Left forelimb (tissue), 1 donor: ENCODE results near the gene MYF6.
"Not testable (repeated sequence)": the region's sequence is repeated elsewhere in the genome, so short reads cannot be mapped to it uniquely, and the experiment has no call there.

Source experiments
- DNase-seq: peaks from one replicate; pipeline ENCODE4 v3.0.0-alpha.2; 2018; ENCODE audit warnings: low spot score

Gene MYF6

DNA sequence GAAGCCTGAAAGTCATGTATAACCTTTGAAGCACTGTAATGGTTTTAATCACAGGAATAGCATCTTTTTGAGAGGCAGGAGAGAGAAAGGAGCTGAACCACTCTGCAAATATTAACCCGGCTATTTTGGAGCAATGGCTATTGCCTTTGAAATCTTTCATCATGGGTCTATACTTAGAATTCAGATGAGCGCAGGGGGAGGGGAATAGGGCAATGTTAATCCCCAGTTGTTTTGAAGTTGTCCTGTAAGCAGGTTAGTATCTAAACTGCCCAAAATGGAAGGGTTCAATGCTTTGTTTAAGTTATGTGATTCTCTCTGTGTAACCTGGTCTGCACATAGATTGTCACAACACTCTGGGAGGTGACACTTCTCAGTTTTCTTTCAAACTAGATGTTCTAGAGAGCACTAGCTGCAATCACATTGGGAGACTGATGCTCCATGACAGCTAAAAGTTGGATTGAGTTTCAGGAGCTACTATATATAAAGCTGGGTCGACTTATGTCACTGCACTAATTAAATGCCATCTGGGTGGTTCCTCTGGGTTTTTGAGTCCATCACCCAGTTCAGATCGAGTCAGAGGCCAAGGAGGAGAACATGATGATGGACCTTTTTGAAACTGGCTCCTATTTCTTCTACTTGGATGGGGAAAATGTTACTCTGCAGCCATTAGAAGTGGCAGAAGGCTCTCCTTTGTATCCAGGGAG is at the start of gene MYF6:
Gene MYF6 (plus strand): TSS at position 509 of the 704 bp plus-strand sequence. CDS start 86 bp downstream, at position 595.
- no peak for DNase-seq

DNA sequence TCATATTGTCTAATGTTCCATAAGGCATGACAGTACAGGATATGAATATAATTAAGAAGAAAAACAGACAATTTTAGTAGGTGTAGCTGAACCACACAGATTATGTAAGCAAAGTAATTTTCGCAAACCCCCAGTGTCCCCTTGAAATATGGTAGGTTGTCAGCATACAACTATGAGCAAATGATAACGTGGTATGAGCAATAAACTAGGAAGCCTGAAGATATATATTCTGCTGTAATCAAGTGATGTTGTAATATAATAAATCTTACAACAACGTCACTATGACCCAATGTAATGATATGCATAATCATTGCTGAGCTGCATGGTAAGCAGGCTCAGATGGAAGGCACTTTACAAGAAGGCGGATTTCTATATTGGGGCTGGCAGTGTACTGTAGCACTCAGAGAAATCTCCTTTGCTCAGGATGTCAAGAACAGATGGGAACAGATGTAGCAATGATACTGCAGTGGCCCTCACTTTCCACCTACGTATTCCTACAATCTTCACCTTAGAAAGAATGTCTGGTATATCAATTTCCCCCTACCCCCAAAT is 47.8 kb upstream of the MYF6 start:
- DNase-seq = no peak

DNA sequence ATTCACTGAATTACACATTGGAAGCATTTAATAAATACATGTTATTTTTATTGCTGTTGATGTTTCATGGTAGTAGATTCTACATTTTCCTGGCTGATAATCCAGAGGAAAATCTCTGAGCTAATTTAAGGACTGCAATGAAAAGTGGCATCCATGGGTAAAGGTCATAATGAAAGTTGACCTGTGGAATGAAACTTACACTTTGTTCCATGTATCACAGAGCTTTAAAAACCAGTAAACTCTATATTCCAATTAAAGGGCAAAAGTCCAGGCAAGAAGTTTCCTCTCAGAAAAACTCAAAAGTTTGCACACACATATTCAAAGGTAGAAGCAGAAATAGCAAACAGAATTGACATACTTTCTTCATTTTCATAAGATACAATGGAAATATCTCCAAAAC is 44.8 kb upstream of the MYF6 start:
- DNase-seq = no peak

DNA sequence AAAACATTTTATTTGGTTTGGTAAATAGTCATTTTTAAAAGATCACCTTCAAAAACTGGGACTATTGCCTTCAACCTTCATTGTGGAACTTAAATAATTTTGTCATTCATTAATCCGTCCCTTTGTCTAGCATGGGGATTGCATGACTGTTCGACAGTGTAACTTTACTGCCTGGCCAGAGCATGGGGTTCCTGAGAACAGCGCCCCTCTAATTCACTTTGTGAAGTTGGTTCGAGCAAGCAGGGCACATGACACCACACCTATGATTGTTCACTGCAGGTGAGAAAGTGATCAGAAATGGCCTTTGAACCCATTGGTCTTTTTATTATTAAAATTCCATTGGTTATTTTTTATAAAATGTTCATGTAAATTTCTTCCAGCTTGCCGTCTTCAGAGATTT is 37.2 kb upstream of the MYF6 start:
- no peak for DNase-seq

DNA sequence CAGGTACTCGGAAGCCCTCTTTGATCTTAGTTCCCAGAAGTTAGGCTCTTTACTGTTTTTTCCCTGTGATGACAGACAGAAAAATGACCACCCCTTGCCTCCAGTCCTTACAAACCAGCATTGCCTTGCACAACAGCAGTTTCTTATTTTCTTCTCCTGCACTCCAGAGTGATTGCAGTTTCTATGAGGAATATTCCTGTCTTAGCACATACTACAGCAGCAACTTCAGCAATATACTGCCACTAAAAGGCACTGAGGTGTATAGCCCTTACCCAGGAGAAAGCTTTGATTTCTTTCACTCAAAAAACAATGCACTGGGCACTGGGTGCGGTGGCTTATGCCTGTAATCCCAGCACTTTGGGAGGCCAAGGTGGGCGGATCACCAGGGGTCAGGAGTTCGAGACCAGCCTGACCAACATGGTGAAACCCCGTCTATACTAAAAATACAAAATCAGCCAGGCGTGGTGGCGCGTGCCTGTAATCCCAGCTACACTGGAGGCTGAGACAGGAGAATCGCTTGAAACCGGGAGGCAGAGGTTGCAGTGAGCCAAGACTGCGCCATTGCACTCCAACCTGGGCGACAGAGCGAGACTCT is 31.3 kb upstream of the MYF6 start:
- DNase-seq = not testable (repeated sequence)

DNA sequence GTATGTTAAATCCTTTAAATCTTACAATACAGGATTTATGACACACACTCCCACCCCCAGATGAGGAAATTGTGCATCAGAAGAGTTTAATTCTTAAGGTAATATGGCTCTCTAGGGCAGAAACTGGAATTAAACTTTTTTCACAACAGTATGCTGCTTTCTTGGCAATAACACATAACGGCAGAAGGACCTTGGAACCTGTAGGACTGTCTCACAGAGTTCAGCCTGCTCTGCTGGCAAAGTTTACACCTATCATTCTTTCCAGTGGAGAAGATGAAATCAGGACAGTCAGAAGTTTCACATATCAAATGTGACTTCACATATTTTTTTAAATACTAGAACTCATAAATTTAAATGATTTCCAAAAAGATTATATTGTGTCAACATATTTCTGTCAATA is 30.6 kb upstream of the MYF6 start:
- no peak for DNase-seq

DNA sequence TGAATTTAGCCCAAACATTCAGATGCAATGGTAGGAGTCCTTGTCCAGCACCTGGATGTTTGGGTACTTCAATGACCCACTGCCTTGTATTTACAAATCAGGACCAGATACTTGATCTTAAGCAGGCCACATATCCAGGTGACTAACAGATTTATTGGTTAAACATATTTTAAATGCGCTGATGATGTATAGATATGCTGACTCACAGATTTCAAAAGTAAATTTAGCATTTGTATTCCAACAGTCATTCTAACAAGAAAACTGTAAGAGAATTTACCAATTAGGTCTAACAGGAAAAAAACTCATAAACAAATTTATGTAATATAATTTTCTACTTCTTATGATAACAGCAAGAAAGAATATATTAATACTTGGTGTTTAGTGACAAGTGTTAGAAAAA is 29.4 kb upstream of the MYF6 start:
- DNase-seq = no peak

DNA sequence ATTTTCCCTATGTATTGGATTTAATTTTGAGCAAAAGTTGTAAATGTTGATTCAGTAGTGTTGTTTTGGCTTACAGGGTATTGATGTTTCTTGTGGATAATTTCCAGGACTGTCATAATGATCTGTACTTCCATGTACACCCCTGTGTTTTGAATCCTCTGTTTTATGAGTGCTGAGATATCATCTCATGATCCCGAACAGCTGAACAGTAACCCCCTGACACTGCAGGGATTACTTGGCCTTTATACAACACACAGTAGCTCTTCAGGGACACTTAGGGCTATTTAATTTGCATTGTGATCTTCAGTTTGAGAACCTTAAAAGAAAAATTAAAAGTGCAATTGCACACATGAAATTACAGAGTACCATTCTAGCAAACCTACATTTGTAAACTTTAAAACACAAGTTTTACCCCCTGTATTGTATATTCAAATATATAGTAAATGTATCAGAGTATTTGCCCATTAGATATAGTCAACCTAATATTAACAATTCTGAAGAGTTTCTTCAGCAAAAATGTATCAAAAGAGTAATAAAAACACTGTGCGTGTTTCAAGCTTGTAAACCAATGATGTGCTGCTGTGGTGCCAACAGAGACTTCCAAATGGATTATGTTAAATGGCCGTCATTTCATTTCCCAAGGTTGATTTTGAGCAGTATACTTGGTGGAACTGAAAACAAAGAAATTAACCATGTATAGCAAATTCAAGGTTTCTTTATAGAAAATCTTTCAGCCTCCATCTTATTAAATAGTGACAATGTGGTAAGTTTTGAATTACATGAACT is 27.9 kb upstream of the MYF6 start:
- DNase-seq = no peak

DNA sequence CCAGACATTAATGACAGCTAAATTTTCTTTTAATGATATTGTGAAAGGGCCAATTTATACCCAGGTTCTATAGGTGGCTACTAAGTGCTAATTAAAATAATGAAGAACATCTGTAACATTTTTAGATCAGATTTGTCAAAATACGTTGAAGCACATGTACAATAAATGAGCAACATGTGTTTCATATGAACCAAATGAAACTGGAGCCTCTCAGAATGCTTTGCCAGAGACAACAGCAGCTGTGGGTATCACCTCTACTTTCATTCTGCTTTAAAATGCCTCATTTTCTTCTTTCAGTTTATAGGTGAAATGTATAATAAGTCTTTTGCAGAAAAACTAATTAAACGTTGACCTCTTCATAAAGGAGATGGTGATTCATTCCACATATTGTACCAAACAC is 26.1 kb upstream of the MYF6 start:
- DNase-seq = no peak

DNA sequence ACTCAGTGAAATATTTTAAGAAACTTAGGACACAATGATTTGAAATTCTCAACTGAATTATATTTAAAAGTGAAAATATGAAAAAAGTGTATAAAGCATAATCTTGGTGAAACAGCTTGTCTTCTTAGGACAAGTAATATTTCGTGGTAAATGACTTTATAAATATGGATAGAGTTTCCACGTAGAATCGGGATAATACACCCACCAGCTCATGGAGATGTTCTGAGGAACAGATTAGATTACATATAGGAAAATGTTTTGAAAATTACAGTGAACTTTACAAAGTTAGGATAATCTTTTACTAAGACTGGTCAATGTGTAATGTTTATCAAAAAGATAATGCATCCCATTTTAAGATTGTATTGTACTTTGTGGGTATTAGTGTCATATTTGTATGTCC is 25.6 kb upstream of the MYF6 start:
- DNase-seq = no peak

DNA sequence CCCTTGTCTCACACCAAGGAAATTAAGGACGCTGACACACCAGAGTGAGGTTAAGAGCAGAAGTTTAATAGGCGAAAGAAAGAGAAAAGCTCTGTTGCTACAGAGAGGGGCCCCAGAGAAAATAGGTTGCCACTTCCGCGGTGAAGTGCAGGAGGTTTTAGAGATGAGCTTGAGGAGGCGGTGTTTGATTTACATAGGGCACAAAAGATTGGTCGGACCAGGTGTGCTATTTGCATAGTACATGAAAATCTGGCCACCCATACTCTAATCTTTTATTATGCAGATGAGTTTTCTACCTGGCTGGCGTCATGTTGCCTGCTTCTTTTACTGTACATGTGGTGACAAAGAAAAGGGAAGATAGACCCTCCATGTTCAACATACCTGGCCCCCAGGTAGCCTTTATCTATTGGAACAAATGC is 23.3 kb upstream of the MYF6 start:
- DNase-seq = no peak

DNA sequence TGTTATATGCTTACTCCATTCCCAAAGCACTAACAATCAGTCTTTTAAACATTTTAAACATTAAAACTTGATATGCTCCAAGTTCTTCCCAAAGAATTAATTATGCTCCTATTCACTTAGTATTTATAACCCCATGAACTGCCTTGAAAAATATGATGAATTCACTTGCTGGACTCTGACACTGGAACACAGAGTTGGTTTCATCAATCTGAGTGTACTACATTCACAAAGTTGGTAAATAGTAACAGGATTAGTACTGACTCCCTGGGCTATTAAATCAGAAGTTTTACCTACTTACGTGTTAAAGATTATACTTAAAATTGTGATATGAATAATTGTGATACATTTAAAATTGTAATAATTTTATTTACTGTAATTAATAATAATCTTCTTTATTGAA is 17.3 kb upstream of the MYF6 start:
- DNase-seq = no peak

DNA sequence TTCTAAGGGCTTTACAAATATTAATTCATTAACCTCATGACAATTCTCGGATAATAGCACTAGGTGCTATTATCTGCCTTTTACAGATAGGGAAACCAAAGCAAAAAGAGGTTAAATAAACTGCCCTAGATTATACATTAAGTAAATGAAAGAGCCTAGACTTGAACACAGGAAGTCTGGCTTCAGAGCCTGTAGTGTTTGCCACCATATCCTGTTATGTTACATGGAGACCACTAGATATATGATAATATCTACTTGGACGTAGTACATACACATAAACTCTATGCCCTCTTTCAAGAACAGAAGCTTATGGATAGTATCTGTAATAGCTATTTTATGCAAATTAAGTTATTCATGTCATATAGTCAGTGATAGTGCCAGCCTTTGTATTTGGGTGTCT is 16.9 kb upstream of the MYF6 start:
- DNase-seq = no peak

DNA sequence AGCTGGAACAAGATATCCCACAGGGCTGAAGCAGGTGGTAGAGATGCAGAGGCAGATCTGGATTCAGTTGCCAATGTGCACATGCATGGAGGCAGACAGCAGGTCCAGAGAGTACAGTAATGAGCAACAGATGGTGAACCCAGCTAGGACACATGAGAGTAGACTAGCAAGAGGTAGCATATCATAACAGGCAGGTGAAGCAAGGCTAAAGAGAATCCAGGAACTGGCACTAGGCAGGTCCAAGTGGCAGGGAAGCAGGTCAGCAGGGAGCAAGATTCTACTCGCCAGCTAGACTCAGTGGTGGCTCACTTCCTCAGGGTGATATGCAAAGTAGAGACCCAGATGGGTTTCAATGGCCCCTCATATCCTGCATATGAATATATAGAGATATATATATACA is 15.3 kb upstream of the MYF6 start:
- DNase-seq = no peak

DNA sequence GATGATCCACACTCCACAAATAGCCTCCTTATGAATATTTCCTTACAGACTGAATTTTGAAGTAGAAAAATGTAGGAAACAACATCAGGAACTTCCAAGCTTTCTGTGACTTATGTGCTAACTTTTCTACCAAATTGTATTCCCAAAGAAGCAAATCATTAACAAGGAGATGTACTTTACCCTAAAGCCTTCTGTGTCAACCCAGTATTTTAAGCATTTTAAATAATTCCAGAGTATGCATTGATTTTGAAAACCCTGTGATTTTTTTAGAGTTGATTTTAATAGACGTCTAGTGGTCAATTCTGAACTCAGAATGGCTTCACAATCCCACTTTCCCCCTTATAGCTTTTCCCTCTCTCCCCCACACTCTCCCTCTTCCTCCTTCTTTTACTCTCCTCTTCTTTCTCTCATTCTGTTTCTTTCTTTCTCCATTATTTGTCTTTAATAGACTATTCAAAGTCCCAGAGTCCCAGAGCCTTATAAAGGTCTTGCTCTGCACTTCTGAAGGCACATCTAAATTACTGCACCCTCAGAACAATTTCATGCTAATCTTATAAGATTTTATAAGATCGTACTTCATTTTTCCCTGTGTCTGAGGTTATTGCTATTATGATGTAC is 10.1 kb upstream of the MYF6 start:
- DNase-seq = no peak

DNA sequence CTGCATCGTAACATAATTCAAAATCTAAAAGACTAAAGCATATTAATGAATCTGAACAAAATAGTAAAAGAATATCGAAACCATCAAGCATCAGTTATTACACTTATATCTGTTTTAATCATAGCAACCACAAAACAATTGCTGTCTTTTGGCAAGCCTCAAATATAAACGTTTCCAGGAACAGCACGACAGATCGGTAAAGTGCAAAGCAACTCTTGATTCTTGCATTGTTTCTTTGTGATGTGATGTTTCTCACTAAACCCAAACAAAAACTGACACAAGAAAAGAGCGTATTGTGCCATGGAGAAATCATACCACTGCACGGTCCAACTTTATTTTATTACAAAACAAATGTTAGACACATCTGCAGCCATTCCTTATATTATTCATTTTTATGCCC is 9.2 kb upstream of the MYF6 start:
- no peak for DNase-seq

DNA sequence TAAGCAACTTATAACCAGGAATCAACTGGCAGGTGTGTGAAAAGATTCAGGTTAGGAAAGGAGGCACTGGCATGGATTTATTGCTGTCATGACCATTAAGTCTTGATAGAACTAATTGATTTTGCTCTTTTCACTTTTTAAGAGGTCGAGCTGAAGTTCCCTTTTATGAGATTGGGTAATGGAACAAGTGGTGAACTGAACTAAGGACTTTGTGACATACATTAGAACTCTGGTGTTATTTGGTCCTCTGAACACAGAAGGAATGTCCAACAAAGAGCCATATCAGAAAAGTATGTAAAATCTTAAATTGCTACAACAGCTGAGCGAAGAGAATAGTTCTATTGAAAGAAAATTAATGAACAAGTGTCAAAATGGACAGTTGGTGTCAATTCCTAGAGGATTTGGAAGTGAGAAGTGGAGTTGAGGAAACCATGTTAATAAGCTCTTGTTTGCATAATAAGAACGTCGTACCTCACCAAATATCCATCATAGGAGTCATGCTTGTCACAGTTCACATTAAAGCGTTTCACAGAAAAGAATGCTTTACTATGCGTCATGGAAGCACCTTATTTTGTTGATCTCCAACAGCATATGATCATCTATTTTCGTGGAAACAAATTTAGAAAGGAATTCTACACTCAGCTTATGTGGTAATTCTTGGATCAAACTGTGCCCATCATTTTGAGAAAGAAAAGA is 8.4 kb upstream of the MYF6 start:
- DNase-seq = no peak

DNA sequence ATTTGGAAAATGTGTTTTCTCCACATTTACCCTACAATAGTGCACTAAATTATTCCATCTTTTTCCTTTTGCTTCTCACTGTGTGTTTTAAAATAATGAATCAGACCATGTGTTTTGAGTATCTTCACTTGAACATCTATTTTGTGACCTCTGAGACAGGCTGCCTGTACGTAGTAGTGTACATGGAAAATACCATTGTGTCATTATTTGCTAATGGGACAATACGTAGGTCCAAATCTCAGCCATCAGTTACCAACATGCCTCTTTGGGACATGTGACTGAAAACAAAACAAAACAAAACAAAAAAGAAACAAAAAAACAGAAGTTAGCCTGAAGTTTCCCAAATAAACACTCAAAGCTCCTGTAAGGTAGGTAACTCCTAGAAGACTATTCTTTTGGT is 7.1 kb upstream of the MYF6 start:
- DNase-seq = no peak

DNA sequence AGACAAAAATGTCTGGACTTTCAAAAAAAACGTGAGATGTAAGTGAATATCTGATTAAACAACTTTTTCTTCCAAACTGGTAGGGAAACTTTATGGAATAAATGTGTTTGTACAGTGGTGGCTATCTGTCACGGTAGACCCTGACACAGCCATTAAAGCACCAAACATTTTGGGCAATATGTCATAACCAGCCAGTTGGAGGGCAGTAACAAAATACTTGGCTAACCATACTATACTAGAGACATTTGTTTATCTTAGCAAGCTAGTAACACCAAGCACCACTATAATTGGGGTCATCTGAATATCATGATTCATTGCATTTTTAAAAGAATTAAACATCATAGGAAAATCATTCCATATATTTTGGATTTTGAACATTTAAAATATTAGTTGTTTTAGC is 6.0 kb upstream of the MYF6 start:
- no peak for DNase-seq

DNA sequence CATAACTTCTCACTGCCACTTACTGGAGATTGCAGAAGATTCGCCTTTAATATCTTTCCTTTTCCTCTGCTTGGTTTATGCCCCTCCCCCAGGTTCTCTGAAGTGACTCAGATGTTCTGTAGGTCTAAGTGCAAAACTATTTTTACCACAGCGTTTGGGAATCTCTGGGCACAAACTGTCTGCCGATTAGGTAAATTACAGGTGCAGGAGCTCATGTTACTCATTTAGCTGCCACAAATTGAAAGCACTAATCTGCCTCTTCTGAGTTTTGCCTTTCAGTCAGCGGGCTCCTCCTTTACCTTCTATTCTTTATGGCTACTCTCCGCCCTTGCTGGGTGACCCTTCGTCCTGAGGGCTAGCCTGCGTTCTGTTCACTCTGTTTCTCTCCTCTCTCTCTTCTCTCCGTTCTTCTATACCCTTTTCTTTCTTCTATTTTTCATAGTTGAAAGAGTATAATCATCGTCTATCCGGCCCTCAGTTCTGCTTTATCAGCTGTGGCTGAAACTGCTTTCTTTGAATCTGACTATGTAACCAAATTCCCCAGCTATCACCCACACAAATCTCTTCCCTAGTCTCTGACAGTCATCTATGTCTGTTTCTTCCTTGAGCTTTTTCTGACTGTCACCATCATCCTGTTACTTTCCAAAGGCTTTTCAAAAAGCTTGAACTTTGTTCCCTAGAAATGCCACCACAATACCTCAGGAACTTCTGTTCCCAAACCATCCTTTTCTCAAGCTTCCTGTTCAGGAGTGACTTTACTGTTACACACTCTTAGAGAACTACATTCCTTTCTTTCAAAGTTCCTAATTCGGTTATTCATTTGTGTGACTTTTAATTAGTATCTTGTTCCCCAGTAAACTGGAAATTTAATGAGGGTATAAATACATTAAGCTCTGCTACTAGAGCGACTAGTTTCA is 4.3 kb upstream of the MYF6 start:
- DNase-seq = no peak

DNA sequence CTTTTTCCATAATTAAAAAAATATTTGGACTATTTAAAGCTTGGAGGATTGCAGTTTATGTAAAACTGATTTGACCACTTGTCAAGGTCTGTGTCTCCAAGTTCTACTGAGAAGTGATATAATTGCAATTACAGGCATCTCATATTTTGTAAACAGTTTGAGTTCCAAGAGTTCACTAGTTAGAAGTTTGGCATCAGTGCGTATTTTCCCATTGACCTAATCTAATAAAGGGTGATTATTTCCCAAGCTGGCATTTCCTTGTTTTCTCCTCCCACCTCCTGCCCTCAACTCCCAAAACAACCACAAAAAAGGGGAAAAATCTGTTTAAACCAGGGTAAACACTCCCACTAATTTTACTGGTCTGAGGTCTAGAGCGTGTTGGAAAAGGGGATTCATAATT is 3.0 kb upstream of the MYF6 start:
- no peak for DNase-seq
